Gastroesophageal sphincter (tissue), 4 donors: Measurements from ENCODE around the gene RGS12. TPM values are rescaled to one million over a fixed set of nuclear protein-coding genes. Genes with fewer than 3 reads are reported as not detected.

ENCODE experiments used
- ATAC-seq: fragments of 150-250 bp; one replicate; pipeline ENCODE4 v1.9.1; 2016; ENCODE audit warnings: mild to moderate bottlenecking, moderate library complexity
- H3K27ac ChIP-seq, 4 donors: fragments of 200-600 bp; sonication (generic) in 3 of 4; 1 replicate in 3 of 4; 2 replicates in 1 of 4; pipeline ENCODE4 v1.5.1; 2016 to 2019
- H3K27me3 ChIP-seq: fragments of 200-600 bp; sonication (generic); one replicate; pipeline ENCODE4 v1.5.1; 2019
- H3K36me3 ChIP-seq, 2 donors: fragments of 200-600 bp; sonication (generic); one replicate each; pipeline ENCODE4 v1.5.1; 2019; ENCODE audit warnings: control low read depth in 1 of 2
- H3K4me1 ChIP-seq, 3 donors: fragments of 200-600 bp; sonication (generic); 1 replicate in 2 of 3; 2 replicates in 1 of 3; pipeline ENCODE4 v1.5.1; 2016 to 2019; ENCODE audit warnings: control low read depth in 2 of 3
- H3K4me3 ChIP-seq, 2 donors: fragments of 200-600 bp; sonication (generic); one replicate each; pipeline ENCODE4 v1.5.1; 2019; ENCODE audit warnings: mild to moderate bottlenecking in 1 of 2, moderate library complexity in 1 of 2
- H3K9me3 ChIP-seq, 3 donors: fragments of 200-600 bp; sonication (generic); one replicate each; pipeline ENCODE4 v1.5.1; 2017 to 2019; ENCODE audit warnings: control low read depth in 2 of 3
- EP300 ChIP-seq: sonication (generic); formaldehyde crosslinking; IDR thresholded peaks from one replicate; pipeline ENCODE4 v1.6.1; 2017; ENCODE audit warnings: antibody characterized with exemption, mild to moderate bottlenecking
- POLR2A ChIP-seq, 2 donors: fragments of 450-650 bp; IDR thresholded peaks; one replicate each; pipeline ENCODE4 v1.6.1; 2017; ENCODE audit warnings: antibody characterized with exemption in 2 of 2, mild to moderate bottlenecking in 2 of 2, moderate library complexity in 1 of 2
- POLR2AphosphoS5 ChIP-seq: sonication (generic); formaldehyde crosslinking; IDR thresholded peaks from one replicate; pipeline ENCODE4 v1.6.1; 2017; ENCODE audit warnings: antibody characterized with exemption
- WGBS, 2 donors: methylation state at CpG; one replicate each; pipeline ENCODE4 v1.1.5; 2018; ENCODE audit warnings: low coverage in 1 of 2; 5-methylcytosine and 5-hydroxymethylcytosine counted together
- total RNA-seq, 4 donors: library from RNA; depleted of rRNA; stranded (reverse); fragments of >200 nt; gene quantifications; one replicate each; pipeline ENCODE4 v1.1.0, GENCODE V29; 2016
- TF ChIP-seq, protein P1 (sequence below), 4 experiments: fragments of 200-600 bp in 2 of 4; fragments of 450-650 bp in 2 of 4; sonication (generic) in 1 of 4; IDR thresholded peaks; one replicate each; pipeline ENCODE4 v1.5.1; 2017 to 2019; ENCODE audit warnings: antibody characterized with exemption in 4 of 4, mild to moderate bottlenecking in 2 of 4, moderate library complexity in 2 of 4

RGS12 gene
- total RNA-seq, 4 donors from 2014 or later = 24.1 to 32.7 (median 29.1) TPM

DNA sequence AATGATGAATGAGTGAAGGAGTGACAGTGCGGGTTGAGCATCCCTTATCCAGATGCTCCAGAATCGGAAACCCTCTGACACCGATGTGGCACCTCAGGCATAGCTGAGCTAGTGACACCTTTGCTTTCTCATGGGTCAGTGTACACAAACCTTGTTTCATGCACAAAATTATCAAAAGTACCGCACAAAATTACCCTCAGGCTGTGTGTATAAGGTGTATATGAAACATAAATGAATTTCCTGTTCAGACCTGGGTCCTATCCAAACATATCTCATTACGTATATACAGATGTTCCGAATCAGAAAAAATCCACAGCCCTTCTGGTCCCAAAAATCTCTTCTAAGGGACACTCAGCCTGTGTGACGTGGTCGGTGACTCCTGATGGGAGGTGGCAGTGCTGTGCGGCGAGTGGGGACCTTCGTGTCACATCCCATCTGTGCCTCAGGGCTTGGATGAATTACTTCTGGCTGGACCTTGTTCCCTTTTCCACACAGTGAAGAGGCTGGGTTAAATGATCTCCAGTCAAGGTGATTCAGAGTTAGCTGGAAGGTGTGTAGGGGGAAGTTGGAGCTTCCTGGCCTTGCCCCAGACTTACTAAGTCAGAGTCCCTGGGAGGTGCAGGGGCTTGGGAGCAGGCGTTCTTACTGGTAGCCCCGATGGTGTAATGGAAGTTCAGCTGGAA lies 18.8 kb downstream of the RGS12 start:
- peaks cover 0 to 24% of the 10 kb centered on the region in 2 donors for H3K36me3 ChIP-seq
- peaks cover 0 to 14% (median 0%) of the 10 kb centered on the region in 3 donors for H3K4me1 ChIP-seq
- H3K9me3 ChIP-seq = no peaks in the 10 kb centered on the region
- TF ChIP-seq, protein P1, sequence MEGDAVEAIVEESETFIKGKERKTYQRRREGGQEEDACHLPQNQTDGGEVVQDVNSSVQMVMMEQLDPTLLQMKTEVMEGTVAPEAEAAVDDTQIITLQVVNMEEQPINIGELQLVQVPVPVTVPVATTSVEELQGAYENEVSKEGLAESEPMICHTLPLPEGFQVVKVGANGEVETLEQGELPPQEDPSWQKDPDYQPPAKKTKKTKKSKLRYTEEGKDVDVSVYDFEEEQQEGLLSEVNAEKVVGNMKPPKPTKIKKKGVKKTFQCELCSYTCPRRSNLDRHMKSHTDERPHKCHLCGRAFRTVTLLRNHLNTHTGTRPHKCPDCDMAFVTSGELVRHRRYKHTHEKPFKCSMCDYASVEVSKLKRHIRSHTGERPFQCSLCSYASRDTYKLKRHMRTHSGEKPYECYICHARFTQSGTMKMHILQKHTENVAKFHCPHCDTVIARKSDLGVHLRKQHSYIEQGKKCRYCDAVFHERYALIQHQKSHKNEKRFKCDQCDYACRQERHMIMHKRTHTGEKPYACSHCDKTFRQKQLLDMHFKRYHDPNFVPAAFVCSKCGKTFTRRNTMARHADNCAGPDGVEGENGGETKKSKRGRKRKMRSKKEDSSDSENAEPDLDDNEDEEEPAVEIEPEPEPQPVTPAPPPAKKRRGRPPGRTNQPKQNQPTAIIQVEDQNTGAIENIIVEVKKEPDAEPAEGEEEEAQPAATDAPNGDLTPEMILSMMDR (IDR thresholded peaks at IDR 0.05) = no peak
- no peak for ATAC-seq
- no peak overlapping the region for H3K27ac ChIP-seq
- H3K4me3 ChIP-seq = no peak overlapping the region
- WGBS, 2 donors = 92 to 93% methylated on average over 11 to 13 of the region's 13 CpGs
- H3K27me3 ChIP-seq = no peaks in the 10 kb centered on the region

DNA sequence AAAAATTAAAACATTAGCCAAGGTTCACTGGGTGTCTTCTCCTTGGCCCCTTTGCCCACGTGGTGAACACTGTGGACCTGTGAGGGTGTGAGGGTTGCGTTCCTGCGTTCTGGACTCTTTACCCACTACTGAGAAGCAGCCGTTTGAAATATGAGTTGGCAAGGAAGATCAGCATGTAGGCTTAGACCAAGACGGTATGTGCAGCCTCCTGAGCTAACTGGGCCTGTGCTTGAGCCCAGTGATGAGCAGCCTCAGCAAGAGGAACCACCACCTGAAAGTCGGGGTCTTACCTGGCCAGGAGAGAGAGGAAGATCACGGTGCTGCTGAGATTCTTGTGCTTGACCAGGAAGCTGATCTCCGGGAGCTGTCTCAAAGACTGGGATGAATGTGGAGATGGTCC lies 19.5 kb downstream of the RGS12 start:
- no peak overlapping the region for H3K27ac ChIP-seq
- 0 to 84% methylated on average over 1 to 5 of the region's 8 CpGs for WGBS, 2 donors
- no peaks in the 10 kb centered on the region for H3K9me3 ChIP-seq
- peaks cover 0 to 11% (median 0%) of the 10 kb centered on the region in 3 donors for H3K4me1 ChIP-seq
- TF ChIP-seq EP300 (no peak), POLR2A (IDR thresholded peaks at IDR 0.05) (no peak), POLR2AphosphoS5 (no peak)
- TF ChIP-seq, protein P1 (IDR thresholded peaks at IDR 0.05) = no peak
- no peak for ATAC-seq
- no peaks in the 10 kb centered on the region for H3K27me3 ChIP-seq
- H3K4me3 ChIP-seq = no peak overlapping the region
- peaks cover 0 to 32% of the 10 kb centered on the region in 2 donors for H3K36me3 ChIP-seq

DNA sequence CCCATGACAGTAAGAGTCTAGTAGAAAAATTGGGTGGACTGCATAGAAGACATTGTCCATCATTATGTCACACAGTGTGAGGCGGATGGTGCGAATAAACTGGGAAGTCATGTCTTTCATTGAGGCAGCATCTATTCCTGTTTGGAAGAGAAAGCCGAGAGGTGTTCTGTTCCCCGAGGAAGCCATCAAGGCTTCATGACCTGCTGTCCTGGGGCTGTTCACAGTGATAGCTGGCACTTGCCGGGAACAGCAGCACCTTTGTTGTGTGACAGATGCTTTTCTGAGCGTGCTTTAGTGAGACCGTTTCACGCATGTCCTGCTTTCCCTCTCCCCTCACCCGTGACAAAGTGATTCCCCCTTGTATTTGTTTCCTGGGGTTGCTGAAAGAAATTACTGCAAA lies 20.3 kb downstream of the RGS12 start:
- no peak for ATAC-seq
- no peak overlapping the region for H3K27ac ChIP-seq
- peaks cover 0 to 5% (median 0%) of the 10 kb centered on the region in 3 donors for H3K4me1 ChIP-seq
- no peaks in the 10 kb centered on the region for H3K27me3 ChIP-seq
- no peak overlapping the region for H3K4me3 ChIP-seq
- TF ChIP-seq EP300 (no peak), POLR2A (IDR thresholded peaks at IDR 0.05) (no peak), POLR2AphosphoS5 (no peak)
- TF ChIP-seq, protein P1 (IDR thresholded peaks at IDR 0.05) = no peak
- peaks cover 0 to 39% of the 10 kb centered on the region in 2 donors for H3K36me3 ChIP-seq
- WGBS, 2 donors = 83 to 88% methylated on average over 8 to 9 of the region's 9 CpGs
- H3K9me3 ChIP-seq = no peaks in the 10 kb centered on the region

GRCh38 chr4:3313556-3314228 lies 20.9 kb downstream of the RGS12 start:
- Histone ChIP-seq H3K4me1 (peaks cover 0 to 1% (median 0%) of the 10 kb centered on the region in 3 donors), H3K9me3 (no peaks in the 10 kb centered on the region), H3K4me3 (no peak overlapping the region), H3K27ac (no peak overlapping the region), H3K36me3 (peaks cover 0 to 45% of the 10 kb centered on the region in 2 donors), H3K27me3 (no peaks in the 10 kb centered on the region)
- WGBS, 2 donors = 84% methylated on average over 8 to 10 of the region's 16 CpGs
- TF ChIP-seq, protein P1 (IDR thresholded peaks at IDR 0.05) = no peak
- TF ChIP-seq POLR2A (IDR thresholded peaks at IDR 0.05) (no peak), EP300 (no peak), POLR2AphosphoS5 (no peak)
- ATAC-seq = no peak
